Measurements from ENCODE around the gene BOK. TPM values are rescaled to one million over a fixed set of nuclear protein-coding genes. Genes with fewer than 3 reads are reported as not detected.

BOK gene
- polyA plus RNA-seq, 3 donors, result 16.3 to 30.2 (median 26.8) TPM

Other genes with a start within 250 kb of the BOK start
- gene HDLBP, start 243.1 kb upstream of the BOK start, polyA plus RNA-seq (ENCODE audit: insufficient read length in 3 of 3), result 100 to 1,000 TPM; 341 to 386 (median 376) TPM
- 100 to 1,000 TPM; 612 to 635 (median 613) TPM for gene SEPTIN2, start 242.8 kb upstream of the BOK start, polyA plus RNA-seq (ENCODE audit: insufficient read length in 3 of 3)
- gene FARP2, start 202.5 kb upstream of the BOK start, polyA plus RNA-seq (ENCODE audit: insufficient read length in 3 of 3), result 10 to 100 TPM; 55.0 to 61.1 (median 60.7) TPM
- gene STK25, start 50.2 kb upstream of the BOK start, polyA plus RNA-seq (ENCODE audit: insufficient read length in 3 of 3), result 100 to 1,000 TPM; 200 to 207 (median 205) TPM
- 10 to 100 TPM; 53.5 to 65.8 (median 59.3) TPM for gene THAP4, start 78.4 kb downstream of the BOK start, polyA plus RNA-seq (ENCODE audit: insufficient read length in 3 of 3)
- 100 to 1,000 TPM in 1 of 3 donors, 10 to 100 TPM in 2; 75.6 to 109 (median 89.2) TPM for gene ATG4B, start 78.9 kb downstream of the BOK start, polyA plus RNA-seq (ENCODE audit: insufficient read length in 3 of 3)
- 10 to 100 TPM; 35.8 to 44.7 (median 40.7) TPM for gene DTYMK, start 128.1 kb downstream of the BOK start, polyA plus RNA-seq (ENCODE audit: insufficient read length in 3 of 3)
- gene ING5, start 143.3 kb downstream of the BOK start, polyA plus RNA-seq (ENCODE audit: insufficient read length in 3 of 3), result 10 to 100 TPM; 39.4 to 54.5 (median 41.0) TPM
- 10 to 100 TPM; 30.0 to 62.3 (median 50.4) TPM for gene D2HGDH, start 175.9 kb downstream of the BOK start, polyA plus RNA-seq (ENCODE audit: insufficient read length in 3 of 3)
- gene GAL3ST2, start 218.1 kb downstream of the BOK start, polyA plus RNA-seq (ENCODE audit: insufficient read length in 3 of 3), result under 1 TPM; 0.19 to 0.88 (median 0.52) TPM

All from renal cortex interstitium (tissue), 3 donors.